HG03439 (cell line): ENCODE data around the gene ESYT2.
"Not testable (repeated sequence)": the region's sequence is repeated elsewhere in the genome, so short reads cannot be mapped to it uniquely, and the experiment has no call there.

ENCODE experiments used
- ATAC-seq: cut with Tn5 transposase; IDR thresholded peaks from one replicate; pipeline ENCODE4 v1.9.1; 2021; ENCODE audit warnings: mild to moderate bottlenecking, moderate library complexity; ENCODE audit not compliant: unreplicated experiment

Gene ESYT2

GRCh38 chr7:158699341-158699740, 130.0 kb downstream of the ESYT2 start:
- ATAC-seq: no peak

- no peak for ATAC-seq
Observed at GRCh38 chr7:158698657-158699195, 130.6 kb downstream of the ESYT2 start.

- ATAC-seq: not testable (repeated sequence)
Observed at GRCh38 chr7:158697597-158697996, 131.7 kb downstream of the ESYT2 start.

- ATAC-seq: no peak
Observed at GRCh38 chr7:158695726-158696452, 133.4 kb downstream of the ESYT2 start.

- no peak for ATAC-seq
Observed at GRCh38 chr7:158695056-158695455, 134.3 kb downstream of the ESYT2 start.

GRCh38 chr7:158694650-158695049, 134.7 kb downstream of the ESYT2 start:
- ATAC-seq: no peak

- no peak for ATAC-seq
Observed at GRCh38 chr7:158689488-158689887, 139.8 kb downstream of the ESYT2 start.

GRCh38 chr7:158687406-158687805, 141.9 kb downstream of the ESYT2 start:
- ATAC-seq: no peak

GRCh38 chr7:158685693-158686092, 143.6 kb downstream of the ESYT2 start:
- no peak for ATAC-seq

- ATAC-seq: no peak
Observed at GRCh38 chr7:158684329-158684728, 145.0 kb downstream of the ESYT2 start.

- no peak for ATAC-seq
Observed at GRCh38 chr7:158683541-158683940, 145.8 kb downstream of the ESYT2 start.

GRCh38 chr7:158682456-158682855, 146.9 kb downstream of the ESYT2 start:
- no peak for ATAC-seq
